Measurements from ENCODE around the gene CBX6. TPM values are rescaled to one million over a fixed set of nuclear protein-coding genes. Genes with fewer than 3 reads are reported as not detected.

CBX6 gene
- total and polyA plus RNA-seq, 10 of the 15 experiments (the other 5 are each of a cell fraction or from before 2014, with no cell fraction given) = 3.6 to 142 (median 37.4) TPM

GRCh38 chr22:38870312-38870741, 1.7 kb downstream of the CBX6 start (continued):
- TF ChIP-seq SPI1 (IDR thresholded peaks at IDR 0.05; ENCODE audit: borderline replicate concordance, insufficient read depth, low read depth, low read length) = peak; percentile 69
- no peak for TF ChIP-seq JUNB (IDR thresholded peaks at IDR 0.05)
- no peak for TF ChIP-seq BCL11A (IDR thresholded peaks at IDR 0.05; ENCODE audit: low read depth, low read length)
- TF ChIP-seq BCL3 (IDR thresholded peaks at IDR 0.05; ENCODE audit: borderline replicate concordance, insufficient read depth, low read depth, low read length, poor library complexity, severe bottlenecking) = no peak
- peak; percentile 56 for TF ChIP-seq CREB1 (IDR thresholded peaks at IDR 0.05; ENCODE audit: low read depth)
- no peak for TF ChIP-seq JUND (IDR thresholded peaks at IDR 0.05; ENCODE audit: low read depth, low read length)

- H3K9ac ChIP-seq (ENCODE audit: control insufficient read depth, insufficient read depth, low read length) = peak overlapping the region; percentile 47
- POLR2A ChIA-PET = interaction anchor here (0.6 to 3.0 kb wide), 8 partner anchors 85 to 256 kb away, joined by 3 to 16 read pairs (median 3); no protein-coding TSS in a partner anchor
- no TSS peak for BruUV-seq (replicated peaks)
- TF ChIP-seq, protein P1, sequence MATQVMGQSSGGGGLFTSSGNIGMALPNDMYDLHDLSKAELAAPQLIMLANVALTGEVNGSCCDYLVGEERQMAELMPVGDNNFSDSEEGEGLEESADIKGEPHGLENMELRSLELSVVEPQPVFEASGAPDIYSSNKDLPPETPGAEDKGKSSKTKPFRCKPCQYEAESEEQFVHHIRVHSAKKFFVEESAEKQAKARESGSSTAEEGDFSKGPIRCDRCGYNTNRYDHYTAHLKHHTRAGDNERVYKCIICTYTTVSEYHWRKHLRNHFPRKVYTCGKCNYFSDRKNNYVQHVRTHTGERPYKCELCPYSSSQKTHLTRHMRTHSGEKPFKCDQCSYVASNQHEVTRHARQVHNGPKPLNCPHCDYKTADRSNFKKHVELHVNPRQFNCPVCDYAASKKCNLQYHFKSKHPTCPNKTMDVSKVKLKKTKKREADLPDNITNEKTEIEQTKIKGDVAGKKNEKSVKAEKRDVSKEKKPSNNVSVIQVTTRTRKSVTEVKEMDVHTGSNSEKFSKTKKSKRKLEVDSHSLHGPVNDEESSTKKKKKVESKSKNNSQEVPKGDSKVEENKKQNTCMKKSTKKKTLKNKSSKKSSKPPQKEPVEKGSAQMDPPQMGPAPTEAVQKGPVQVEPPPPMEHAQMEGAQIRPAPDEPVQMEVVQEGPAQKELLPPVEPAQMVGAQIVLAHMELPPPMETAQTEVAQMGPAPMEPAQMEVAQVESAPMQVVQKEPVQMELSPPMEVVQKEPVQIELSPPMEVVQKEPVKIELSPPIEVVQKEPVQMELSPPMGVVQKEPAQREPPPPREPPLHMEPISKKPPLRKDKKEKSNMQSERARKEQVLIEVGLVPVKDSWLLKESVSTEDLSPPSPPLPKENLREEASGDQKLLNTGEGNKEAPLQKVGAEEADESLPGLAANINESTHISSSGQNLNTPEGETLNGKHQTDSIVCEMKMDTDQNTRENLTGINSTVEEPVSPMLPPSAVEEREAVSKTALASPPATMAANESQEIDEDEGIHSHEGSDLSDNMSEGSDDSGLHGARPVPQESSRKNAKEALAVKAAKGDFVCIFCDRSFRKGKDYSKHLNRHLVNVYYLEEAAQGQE (IDR thresholded peaks at IDR 0.05; ENCODE audit: low read depth, low read length) = no peak
- TF ChIP-seq CREB1 (IDR thresholded peaks at IDR 0.05; ENCODE audit: low read depth) (no peak), MAX (IDR thresholded peaks at IDR 0.05; ENCODE audit: low read depth, low read length) (no peak), TCF12 (IDR thresholded peaks at IDR 0.05; ENCODE audit: low read depth, low read length) (no peak), RUNX3 (IDR thresholded peaks at IDR 0.05; ENCODE audit: low read length) (no peak), NR2C2 (IDR thresholded peaks at IDR 0.05; ENCODE audit: borderline replicate concordance, control insufficient read depth, insufficient read length, low read depth) (no peak), ZBTB40 (IDR thresholded peaks at IDR 0.05; ENCODE audit: borderline replicate concordance) (no peak)
These were observed 2.4 kb downstream of the CBX6 start for GRCh38 chr22:38869663-38870062.

More at GRCh38 chr22:38869663-38870062, 2.4 kb downstream of the CBX6 start:
- H3K4me1 ChIP-seq (ENCODE audit: control insufficient read depth, insufficient read depth, low read length) = peaks cover 28% of the 10 kb centered on the region
- H3K27ac ChIP-seq (ENCODE audit: control insufficient read depth, insufficient read depth) = peak overlapping the region; percentile 52
- H3K9me3 ChIP-seq (replicated peaks; ENCODE audit: control insufficient read depth, insufficient read depth, low read length) = no peaks in the 10 kb centered on the region
- H3K79me2 ChIP-seq (ENCODE audit: control insufficient read depth, insufficient read depth, low read length) = peaks cover 27% of the 10 kb centered on the region
- no peaks in the 10 kb centered on the region for H3K27me3 ChIP-seq (replicated peaks in 1 of 2; ENCODE audit: control insufficient read depth in 2 of 2, insufficient read depth in 2 of 2, low read length in 1 of 2)
- ChIA-PET CTCF (interaction anchor here (0.5 to 5.5 kb wide), 65 partner anchors 8 to 1320 kb away, joined by 3 to 192 read pairs (median 5); partner anchors contain the start of genes APOBEC3B, APOBEC3C, GTPBP1 and RPL3), SMC1A (ENCODE audit: uncharacterized antibody, unreplicated experiment) (interaction anchor here (0.6 to 4.8 kb wide), 22 partner anchors 8 to 281 kb away, joined by 3 to 83 read pairs (median 6); partner anchors contain the start of gene APOBEC3C), RAD21 (ENCODE audit: unreplicated experiment) (interaction anchor here (0.5 to 3.8 kb wide), 25 partner anchors 30 to 448 kb away, joined by 3 to 93 read pairs (median 5); partner anchors contain the start of genes APOBEC3C and RPL3)
- peak overlapping the region; percentile 14 for H3K4me2 ChIP-seq (ENCODE audit: control insufficient read depth, insufficient read depth)
- intact Hi-C loops (cut with micrococcal nuclease; ENCODE audit: unreplicated experiment) = loop anchor here (1.0 to 5.0 kb wide), 5 partner anchors 113 to 448 kb away; partner anchors contain the start of genes APOBEC3B, CBX7 and RPL3
- peak overlapping the region; percentile 69; the same call in 1 of the 2 replicates for H3K4me3 ChIP-seq
- peaks cover 7% of the 10 kb centered on the region; the same call in 1 of the 2 replicates for H4K20me1 ChIP-seq (ENCODE audit: control insufficient read depth, insufficient read depth)
- WGBS (ENCODE audit: insufficient coverage, insufficient replicate concordance, low lambda C conversion rate, missing lambda C conversion rate) = 97% methylated on average over 3 of the region's 3 CpGs
- H2AFZ ChIP-seq (ENCODE audit: control insufficient read depth, low read depth, low read length) = no peak overlapping the region
- FAIRE-seq (no peak), DNase-seq (ENCODE audit: low read depth, low spot score) (no peak), ATAC-seq (no peak)
- H3K36me3 ChIP-seq (ENCODE audit: control insufficient read depth in 2 of 2, insufficient read depth in 2 of 2, low read length in 1 of 2) = peaks cover 21% of the 10 kb centered on the region in 2 experiments
- in situ Hi-C loops (cut with MboI) = loop anchor here (5.0 kb wide), 2 partner anchors 133 to 248 kb away; no protein-coding TSS in a partner anchor
